T-cell (primary cell): ENCODE measurements around the gene KSR1. TPM values are rescaled to one million over a fixed set of nuclear protein-coding genes. Genes with fewer than 3 reads are reported as not detected.

Source experiments
- ATAC-seq, 4 experiments: fragments of 200-7000 bp in 3 of 4; fragments of 150-1000 bp in 1 of 4; cut with Tn5 transposase; replicated peaks in 1 of 4; 1 replicate in 3 of 4; 2 replicates in 1 of 4; pipeline ENCODE4 v1.10.0; 2021; ENCODE audit warnings: moderate library complexity in 3 of 4, mild to moderate bottlenecking in 2 of 4, moderate number of reproducible peaks in 1 of 4
- CTCF ChIA-PET, 2 donors: fragments of 300-600 bp; sonication (Branson Sonifier 250); formaldehyde crosslinking; loops; one replicate each; lab custom pipeline; 2022; ENCODE audit warnings: antibody characterized with exemption in 2 of 2; lab: Charles Lee
- POLR2A ChIA-PET, 2 donors: fragments of 300-600 bp; sonication (Branson Sonifier 250); formaldehyde crosslinking; loops; one replicate each; lab custom pipeline; 2022; ENCODE audit warnings: antibody characterized with exemption in 2 of 2; lab: Charles Lee
- DNase-seq, 35 experiments: peaks; one replicate each; pipeline versions ENCODE4 v3.0.0 to v3.0.0-alpha.2; 2013 to 2023
- H3K27ac ChIP-seq: one replicate; pipeline ENCODE4 v1.5.1; 2013; ENCODE audit warnings: low read length
- H3K27me3 ChIP-seq, 2 experiments: replicated peaks in 1 of 2; 1 replicate in 1 of 2; 2 replicates in 1 of 2; pipeline versions ENCODE4 v1.6.1 to v1.7.0; 2013; ENCODE audit warnings: low read length in 1 of 2, mixed read lengths in 1 of 2; ENCODE audit not compliant: control insufficient read depth in 2 of 2, insufficient read depth in 2 of 2; ENCODE audit errors: extremely low read depth in 1 of 2
- H3K36me3 ChIP-seq, 2 donors: 1 replicate in 1 of 2; 2 replicates in 1 of 2; pipeline versions ENCODE4 v1.6.1 to v1.7.0; 2013; ENCODE audit warnings: low read length in 1 of 2; ENCODE audit not compliant: control insufficient read depth in 2 of 2, insufficient read depth in 1 of 2; ENCODE audit errors: extremely low read depth in 1 of 2
- H3K4me1 ChIP-seq, 2 experiments: 1 replicate in 1 of 2; 2 replicates in 1 of 2; pipeline versions ENCODE4 v1.6.1 to v1.7.0; 2013; ENCODE audit warnings: low read length in 2 of 2, mixed read lengths in 1 of 2; ENCODE audit not compliant: insufficient read depth in 2 of 2, control insufficient read depth in 1 of 2; ENCODE audit errors: extremely low read depth in 1 of 2
- H3K4me3 ChIP-seq, 2 donors: 1 replicate in 1 of 2; 2 replicates in 1 of 2; pipeline versions ENCODE4 v1.5.1 to v1.7.0; 2013; ENCODE audit warnings: mild to moderate bottlenecking in 2 of 2, low read length in 1 of 2, moderate library complexity in 1 of 2; ENCODE audit not compliant: control insufficient read depth in 1 of 2; ENCODE audit errors: extremely low read depth in 1 of 2
- H3K9me3 ChIP-seq: 2 replicates; pipeline ENCODE4 v1.7.0; 2013
- H3K27ac Mint-ChIP-seq, 2 donors: one replicate each; pipeline ENCODE4 v1.8.0; 2020 to 2021; ENCODE audit warnings: mild to moderate bottlenecking in 2 of 2, mixed read lengths in 2 of 2
- H3K27me3 Mint-ChIP-seq, 2 donors: one replicate each; pipeline ENCODE4 v1.8.0; 2021 to 2022; ENCODE audit warnings: mixed read lengths in 2 of 2
- H3K36me3 Mint-ChIP-seq: one replicate; pipeline ENCODE4 v1.8.0; 2021; ENCODE audit warnings: mixed read lengths
- H3K4me1 Mint-ChIP-seq, 3 donors: one replicate each; pipeline ENCODE4 v1.8.0; 2020 to 2022; ENCODE audit warnings: mixed read lengths in 3 of 3, mild to moderate bottlenecking in 1 of 3
- H3K4me3 Mint-ChIP-seq, 3 donors: one replicate each; pipeline ENCODE4 v1.8.0; 2020 to 2022; ENCODE audit warnings: mild to moderate bottlenecking in 3 of 3, mixed read lengths in 3 of 3, moderate library complexity in 3 of 3
- H3K9me3 Mint-ChIP-seq, 3 donors: one replicate each; pipeline ENCODE4 v1.8.0; 2020 to 2022; ENCODE audit warnings: mixed read lengths in 3 of 3
- WGBS: methylation state at CpG from one replicate; pipeline ENCODE4 v1.1.5; 2013; ENCODE audit warnings: missing lambda C conversion rate; ENCODE audit not compliant: insufficient coverage; 5-methylcytosine and 5-hydroxymethylcytosine counted together
- total RNA-seq, 35 experiments: library from RNA in 6 of 35; stranded (reverse) in 6 of 35; fragments of 120-200 nt in 1 of 35; gene quantifications; one replicate each; pipeline versions ENCODE4 v1.2.1 to v1.2.4 and lab custom pipeline; 2013 to 2026

KSR1 gene
- total RNA-seq, 5 donors from 2014 or later (not counting 1 experiment from before 2014, with no cell fraction given) = 26.8 to 35.8 (median 27.6) TPM

- H3K9me3 ChIP-seq = no peaks in the 10 kb centered on the region
- peaks cover 3% of the 10 kb centered on the region for H3K36me3 Mint-ChIP-seq
- H3K4me3 Mint-ChIP-seq = no peak overlapping the region
- H3K36me3 ChIP-seq = no peaks in the 10 kb centered on the region
- peaks cover 0 to 16% of the 10 kb centered on the region in 2 experiments for H3K4me1 ChIP-seq
- POLR2A ChIA-PET = no interaction called here
- no peak overlapping the region for H3K4me3 ChIP-seq
- CTCF ChIA-PET = no interaction called here
- no peak overlapping the region for H3K27ac ChIP-seq
- peaks cover 0 to 14% (median 10%) of the 10 kb centered on the region in 3 donors for H3K4me1 Mint-ChIP-seq
- no peak overlapping the region for H3K27ac Mint-ChIP-seq
- WGBS = 100% methylated on average over 7 of the region's 7 CpGs
- H3K9me3 Mint-ChIP-seq = no peaks in the 10 kb centered on the region
- H3K27me3 Mint-ChIP-seq = no peaks in the 10 kb centered on the region
- no peaks in the 10 kb centered on the region for H3K27me3 ChIP-seq
- no peak for DNase-seq
- ATAC-seq = no peak
These were observed 114.3 kb downstream of the KSR1 start for GRCh38 chr17:27570578-27570914.

GRCh38 chr17:27571563-27572352 lies 115.5 kb downstream of the KSR1 start:
- H3K4me3 ChIP-seq = no peak overlapping the region
- ChIA-PET POLR2A (interaction anchor here in 1 of 2 donors (0.6 kb wide), 1 partner anchor 268 kb away, joined by 3 read pairs; no protein-coding TSS in a partner anchor), CTCF (no interaction called here)
- H3K36me3 ChIP-seq = no peaks in the 10 kb centered on the region
- no peak overlapping the region for H3K27ac ChIP-seq
- no peaks in the 10 kb centered on the region for H3K27me3 ChIP-seq
- Mint-ChIP-seq H3K27ac (no peak overlapping the region), H3K4me1 (peaks cover 0 to 15% (median 13%) of the 10 kb centered on the region in 3 donors), H3K36me3 (peaks cover 7% of the 10 kb centered on the region), H3K27me3 (no peaks in the 10 kb centered on the region), H3K9me3 (no peaks in the 10 kb centered on the region), H3K4me3 (no peak overlapping the region)
- peaks cover 0 to 16% of the 10 kb centered on the region in 2 experiments for H3K4me1 ChIP-seq
- ATAC-seq (no peak), DNase-seq (no peak)
- H3K9me3 ChIP-seq = no peaks in the 10 kb centered on the region
- WGBS = 100% methylated on average over 7 of the region's 12 CpGs

GRCh38 chr17:27572665-27573064 lies 116.4 kb downstream of the KSR1 start:
- Mint-ChIP-seq H3K27ac (no peak overlapping the region), H3K27me3 (no peaks in the 10 kb centered on the region), H3K4me1 (peaks cover 0 to 17% (median 13%) of the 10 kb centered on the region in 3 donors), H3K9me3 (no peaks in the 10 kb centered on the region), H3K4me3 (no peak overlapping the region), H3K36me3 (peaks cover 7% of the 10 kb centered on the region)
- H3K4me1 ChIP-seq = peaks cover 0 to 16% of the 10 kb centered on the region in 2 experiments
- no peaks in the 10 kb centered on the region for H3K27me3 ChIP-seq
- WGBS = 42% methylated on average over 2 of the region's 7 CpGs
- no peak overlapping the region for H3K27ac ChIP-seq
- ChIA-PET CTCF (no interaction called here), POLR2A (interaction anchor here in 1 of 2 donors (0.6 kb wide), 1 partner anchor 268 kb away, joined by 3 read pairs; no protein-coding TSS in a partner anchor)
- DNase-seq = no peak
- no peaks in the 10 kb centered on the region for H3K36me3 ChIP-seq
- H3K9me3 ChIP-seq = no peaks in the 10 kb centered on the region
- H3K4me3 ChIP-seq = no peak overlapping the region
- ATAC-seq = no peak

GRCh38 chr17:27573548-27573947 lies 117.3 kb downstream of the KSR1 start:
- Mint-ChIP-seq H3K27ac (no peak overlapping the region), H3K9me3 (no peaks in the 10 kb centered on the region), H3K4me3 (no peak overlapping the region), H3K36me3 (peaks cover 7% of the 10 kb centered on the region), H3K27me3 (no peaks in the 10 kb centered on the region), H3K4me1 (peaks cover 0 to 18% (median 18%) of the 10 kb centered on the region in 3 donors)
- WGBS = 100% methylated on average over 3 of the region's 5 CpGs
- no peak for ATAC-seq
- no peak overlapping the region for H3K4me3 ChIP-seq
- H3K27ac ChIP-seq = no peak overlapping the region
- H3K36me3 ChIP-seq = no peaks in the 10 kb centered on the region
- H3K4me1 ChIP-seq = peaks cover 0 to 15% of the 10 kb centered on the region in 2 experiments
- no peak for DNase-seq
- no peaks in the 10 kb centered on the region for H3K9me3 ChIP-seq
- CTCF ChIA-PET = interaction anchor here in 1 of 2 donors (0.6 kb wide), 1 partner anchor 72 kb away, joined by 3 read pairs; no protein-coding TSS in a partner anchor
- H3K27me3 ChIP-seq = no peaks in the 10 kb centered on the region
- POLR2A ChIA-PET = no interaction called here

- no peaks in the 10 kb centered on the region for H3K36me3 ChIP-seq
- Mint-ChIP-seq H3K4me3 (no peak overlapping the region), H3K4me1 (peaks cover 0 to 19% (median 18%) of the 10 kb centered on the region in 3 donors), H3K9me3 (no peaks in the 10 kb centered on the region), H3K36me3 (peaks cover 7% of the 10 kb centered on the region), H3K27me3 (no peaks in the 10 kb centered on the region), H3K27ac (no peak overlapping the region)
- no peak overlapping the region for H3K4me3 ChIP-seq
- DNase-seq = no peak
- ChIA-PET CTCF (interaction anchor here in 1 of 2 donors (0.6 kb wide), 1 partner anchor 73 kb away, joined by 3 read pairs; no protein-coding TSS in a partner anchor), POLR2A (no interaction called here)
- peaks cover 0 to 15% of the 10 kb centered on the region in 2 experiments for H3K4me1 ChIP-seq
- no peak for ATAC-seq
- H3K27me3 ChIP-seq = no peaks in the 10 kb centered on the region
- H3K9me3 ChIP-seq = no peaks in the 10 kb centered on the region
- no peak overlapping the region for H3K27ac ChIP-seq
- WGBS = 80% methylated on average over 3 of the region's 4 CpGs
These were observed 117.8 kb downstream of the KSR1 start for GRCh38 chr17:27573971-27574525.

- ATAC-seq (no peak), DNase-seq (no peak)
- H3K4me3 Mint-ChIP-seq = no peak overlapping the region
- POLR2A ChIA-PET = no interaction called here
- peaks cover 0 to 16% (median 16%) of the 10 kb centered on the region in 3 donors for H3K4me1 Mint-ChIP-seq
- H3K27me3 Mint-ChIP-seq = no peaks in the 10 kb centered on the region
- H3K27me3 ChIP-seq = no peaks in the 10 kb centered on the region
- CTCF ChIA-PET = no interaction called here
- H3K27ac ChIP-seq = no peak overlapping the region
- peaks cover 0 to 10% of the 10 kb centered on the region in 2 experiments for H3K4me1 ChIP-seq
- peak overlapping the region in 1 of 2 donors; percentile 35 for H3K27ac Mint-ChIP-seq
- no peaks in the 10 kb centered on the region for H3K9me3 Mint-ChIP-seq
- H3K36me3 ChIP-seq = no peaks in the 10 kb centered on the region
- 100% methylated on average over 2 of the region's 3 CpGs for WGBS
- peaks cover 7% of the 10 kb centered on the region for H3K36me3 Mint-ChIP-seq
- no peaks in the 10 kb centered on the region for H3K9me3 ChIP-seq
- H3K4me3 ChIP-seq = no peak overlapping the region
These were observed 119.1 kb downstream of the KSR1 start for GRCh38 chr17:27575096-27575911.
